ENCODE results near the gene SLC6A19.
"Not testable (repeated sequence)": the region's sequence is repeated elsewhere in the genome, so short reads cannot be mapped to it uniquely, and the experiment has no call there.

Gene SLC6A19

DNA sequence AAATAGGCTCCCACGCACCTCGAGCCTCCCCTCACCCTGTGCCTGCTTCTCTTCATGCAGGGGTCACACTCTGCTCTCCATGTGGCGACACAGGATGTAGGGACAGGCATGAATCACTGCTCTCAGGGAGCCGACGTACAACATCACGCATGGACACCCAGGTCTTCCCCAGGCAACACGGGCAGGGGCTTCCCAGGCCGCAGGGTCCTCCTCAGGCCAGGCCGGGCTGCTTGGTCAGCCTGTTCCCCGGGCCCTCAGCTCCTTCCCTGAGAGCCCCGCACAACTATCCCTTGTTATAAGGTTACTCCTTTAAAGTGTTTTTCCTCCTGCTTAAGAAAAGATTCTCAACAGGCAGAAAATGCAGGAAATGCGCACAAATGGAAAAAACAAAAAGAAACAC lies 24.8 kb downstream of the SLC6A19 start:
- DNase-seq: no peak

DNA sequence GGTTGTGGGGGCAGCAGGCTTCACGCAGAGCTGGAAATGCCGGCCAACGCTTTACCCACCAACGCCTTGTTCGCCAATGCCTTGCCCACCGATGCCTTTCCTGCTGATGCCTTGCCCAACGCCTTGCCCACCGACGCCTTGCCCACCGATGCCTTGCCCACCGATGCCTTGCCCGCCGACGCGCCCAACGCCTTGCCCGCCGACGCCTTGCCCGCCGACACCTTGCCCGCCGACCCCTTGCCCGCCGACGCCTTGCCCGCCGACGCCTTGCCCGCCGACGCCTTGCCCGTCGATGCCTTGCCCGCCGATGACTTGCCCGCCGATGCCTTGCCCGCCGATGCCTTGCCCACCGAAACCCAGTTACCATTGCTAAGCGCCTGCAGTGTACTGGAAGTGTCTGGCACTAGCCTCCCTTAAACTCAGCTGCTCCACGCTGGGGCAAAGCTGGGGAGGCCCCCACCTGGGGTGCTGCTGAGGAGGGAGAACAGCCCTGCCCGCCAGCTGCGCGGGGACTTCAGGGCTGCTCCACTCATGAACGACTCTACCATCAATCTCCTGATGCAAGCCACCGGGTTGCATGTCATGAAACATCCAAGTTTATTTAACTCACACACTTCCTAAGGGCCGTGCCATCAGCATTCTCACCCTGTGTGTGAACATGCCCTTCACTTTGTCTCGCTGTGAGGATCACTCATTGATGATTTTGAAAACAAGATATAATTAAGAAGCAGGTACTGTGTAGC lies 25.6 kb downstream of the SLC6A19 start:
- DNase-seq: no peak

DNA sequence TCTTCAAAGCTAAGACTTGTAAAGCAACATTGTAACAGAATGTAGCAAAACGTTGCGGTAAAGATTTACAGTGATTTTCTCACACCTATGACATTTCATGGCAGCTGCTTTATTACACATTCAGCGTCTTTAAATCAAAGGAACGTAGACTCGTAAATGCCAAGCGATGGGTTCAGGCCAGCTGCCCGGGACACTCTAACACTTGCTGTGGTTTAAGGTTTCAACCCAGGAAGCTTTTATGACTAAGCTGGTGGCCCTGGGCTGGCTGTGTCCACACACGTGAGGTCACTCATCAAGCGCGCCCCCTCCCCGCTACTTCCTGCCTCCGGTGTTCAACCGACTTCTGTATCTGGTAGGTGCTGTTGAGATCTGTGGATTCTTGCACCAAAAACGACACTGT lies 26.3 kb downstream of the SLC6A19 start:
- DNase-seq: peak; percentile 92

DNA sequence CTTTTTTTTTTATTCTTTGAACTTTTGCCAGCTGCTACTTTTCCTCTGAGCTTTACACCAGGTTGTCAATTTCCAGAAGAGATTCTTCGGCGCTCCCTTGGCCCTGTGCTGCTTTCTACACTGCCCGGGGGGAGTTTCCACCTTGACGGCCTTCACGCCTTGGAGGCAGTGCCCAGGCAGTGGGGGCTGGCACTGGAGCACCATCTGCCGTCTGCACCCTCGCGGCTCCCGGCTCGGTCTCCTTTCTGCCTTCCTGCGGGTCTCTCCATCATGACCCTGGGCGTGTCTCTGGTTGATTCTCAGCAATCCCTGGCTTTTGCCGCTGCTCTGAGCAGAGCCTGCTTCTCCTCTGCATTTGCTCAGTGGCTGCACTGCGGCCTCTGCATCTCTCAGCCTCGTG lies 26.7 kb downstream of the SLC6A19 start:
- DNase-seq: peak; percentile 63

DNA sequence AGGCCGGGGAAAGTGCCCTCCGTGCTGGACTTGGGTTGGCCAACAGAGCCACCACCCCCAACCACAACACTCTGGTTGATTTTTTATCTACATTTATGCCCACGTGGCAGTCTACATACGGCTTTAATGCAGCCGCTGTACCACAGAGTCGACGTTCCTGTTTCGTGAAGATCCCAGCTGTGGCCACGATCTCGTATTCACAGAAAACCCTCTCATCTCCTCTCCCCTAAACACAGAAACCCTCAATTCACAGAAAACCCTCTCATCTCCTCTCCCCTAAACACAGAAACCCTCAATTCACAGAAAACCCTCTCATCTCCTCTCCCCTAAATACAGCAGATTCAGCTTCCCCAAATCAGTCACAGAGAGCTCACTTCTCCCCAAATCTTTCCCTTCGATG lies 27.6 kb downstream of the SLC6A19 start:
- DNase-seq: not testable (repeated sequence)

DNA sequence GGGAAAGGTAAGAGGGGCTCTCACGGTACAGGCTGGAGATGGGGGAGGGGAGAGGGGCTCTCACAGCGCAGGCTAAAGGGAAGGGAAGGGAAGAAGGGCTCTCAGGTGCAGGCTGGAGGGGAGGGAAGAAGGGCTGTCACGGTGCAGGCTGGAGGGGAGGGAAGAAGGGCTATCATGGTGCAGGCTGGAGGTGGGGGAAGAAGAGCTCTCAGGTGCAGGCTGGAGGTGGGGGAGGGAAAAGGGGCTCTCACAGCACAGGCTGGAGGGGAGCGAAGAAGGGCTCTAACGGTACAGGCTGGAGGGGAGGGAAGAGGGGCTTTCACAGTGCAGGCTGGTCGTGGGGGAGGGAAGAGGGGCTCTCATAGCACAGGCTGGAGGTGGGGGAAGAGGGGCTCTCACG lies 28.4 kb downstream of the SLC6A19 start:
- DNase-seq: no peak

DNA sequence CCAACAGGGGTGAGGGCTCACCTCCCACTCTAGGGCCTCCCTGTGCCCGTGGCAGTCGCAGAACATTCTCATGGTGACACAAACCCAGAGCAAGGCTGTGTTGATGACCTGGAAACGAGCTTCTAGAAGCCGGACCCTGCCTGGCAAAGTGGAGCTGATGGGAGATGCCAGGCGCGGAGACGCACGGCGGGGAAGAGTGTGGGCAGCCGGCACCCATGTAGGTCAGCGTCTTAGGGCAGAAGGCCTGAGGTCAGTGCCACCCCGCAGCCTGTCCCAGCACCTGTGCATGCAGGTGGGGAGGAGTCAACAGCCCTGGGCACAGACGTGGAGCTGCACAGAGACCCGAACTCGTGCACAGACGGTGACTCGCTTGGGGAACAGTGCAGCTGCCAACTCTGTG lies 29.2 kb downstream of the SLC6A19 start:
- no peak for DNase-seq

DNA sequence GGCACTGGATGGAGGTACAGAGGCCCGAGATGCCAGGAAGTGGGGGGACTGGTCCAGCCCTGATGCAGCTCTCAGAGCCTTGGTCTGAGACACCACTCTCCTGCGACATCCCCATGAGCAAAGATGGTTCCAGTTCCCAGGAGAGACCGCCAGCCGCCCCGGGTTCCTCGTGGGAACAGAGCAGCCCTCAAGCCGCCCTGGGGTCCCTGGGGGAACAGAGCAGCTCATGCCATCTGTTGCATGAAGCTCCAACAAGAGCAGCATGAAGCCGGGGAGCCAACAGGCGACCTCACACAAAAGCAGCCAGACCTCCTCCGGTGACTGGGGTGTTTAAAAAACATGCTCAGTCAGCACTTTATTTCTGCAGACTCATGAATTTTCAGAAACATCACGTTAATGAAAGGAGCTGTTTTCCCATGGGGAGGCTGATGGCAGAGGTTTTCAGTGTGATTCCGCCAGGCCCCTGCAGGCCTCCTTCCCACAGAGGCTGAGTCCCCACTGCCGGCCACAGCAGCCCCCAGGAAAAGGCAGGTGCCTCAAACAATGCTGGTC lies 30.0 kb downstream of the SLC6A19 start:
- no peak for DNase-seq

DNA sequence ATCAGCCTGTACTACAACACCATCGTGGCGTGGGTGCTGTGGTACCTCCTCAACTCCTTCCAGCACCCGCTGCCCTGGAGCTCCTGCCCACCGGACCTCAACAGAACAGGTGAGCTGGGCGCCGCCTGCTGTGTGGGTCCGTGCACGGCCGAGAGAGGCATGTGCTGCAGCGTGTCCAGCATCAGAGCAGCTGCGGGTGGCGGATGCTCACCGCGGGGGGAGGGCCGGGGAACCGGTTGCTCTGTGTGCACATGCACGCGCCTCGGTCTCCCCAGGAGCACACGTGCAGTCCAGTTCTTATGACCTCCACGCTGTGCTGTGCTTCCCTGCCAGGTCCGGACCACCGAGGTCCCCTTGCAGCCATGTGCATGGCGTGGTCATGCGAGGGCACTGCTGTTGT lies 31.4 kb downstream of the SLC6A19 start:
- DNase-seq: no peak

DNA sequence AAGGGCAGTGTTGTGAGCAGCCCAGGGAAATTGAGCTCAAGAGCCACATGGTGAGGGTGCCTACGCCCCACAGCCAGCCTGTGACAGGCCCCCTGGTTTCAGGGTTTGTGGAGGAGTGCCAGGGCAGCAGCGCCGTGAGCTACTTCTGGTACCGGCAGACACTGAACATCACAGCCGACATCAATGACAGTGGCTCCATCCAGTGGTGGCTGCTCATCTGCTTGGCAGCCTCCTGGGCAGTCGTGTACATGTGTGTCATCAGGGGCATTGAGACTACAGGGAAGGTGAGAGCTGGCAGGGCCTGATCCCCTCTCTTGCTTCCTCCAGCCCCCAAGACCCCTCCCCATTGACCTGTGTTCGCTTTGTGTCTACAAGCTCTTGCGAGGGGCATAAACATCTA lies 34.0 kb downstream of the SLC6A19 start:
- DNase-seq: peak; percentile 61

DNA sequence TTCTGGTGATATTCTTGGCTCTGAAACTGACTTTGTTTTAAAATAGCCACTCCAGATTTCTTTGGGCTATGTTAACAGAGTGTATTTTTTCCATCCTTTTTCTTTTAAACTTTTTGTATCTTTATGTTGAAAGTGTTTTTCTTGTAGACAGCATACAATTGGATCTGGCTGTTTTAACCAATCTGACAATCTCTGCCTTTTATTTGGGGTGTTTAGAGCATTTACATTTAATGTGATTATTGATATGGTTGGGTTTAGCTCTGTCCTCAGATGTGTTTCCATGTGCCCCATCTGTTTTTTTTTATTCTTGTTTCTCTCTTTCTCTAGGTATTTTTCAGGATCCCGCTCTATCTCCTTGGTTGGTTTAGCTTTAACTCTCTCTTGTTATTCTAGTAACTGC lies 34.4 kb downstream of the SLC6A19 start:
- DNase-seq: no peak

DNA sequence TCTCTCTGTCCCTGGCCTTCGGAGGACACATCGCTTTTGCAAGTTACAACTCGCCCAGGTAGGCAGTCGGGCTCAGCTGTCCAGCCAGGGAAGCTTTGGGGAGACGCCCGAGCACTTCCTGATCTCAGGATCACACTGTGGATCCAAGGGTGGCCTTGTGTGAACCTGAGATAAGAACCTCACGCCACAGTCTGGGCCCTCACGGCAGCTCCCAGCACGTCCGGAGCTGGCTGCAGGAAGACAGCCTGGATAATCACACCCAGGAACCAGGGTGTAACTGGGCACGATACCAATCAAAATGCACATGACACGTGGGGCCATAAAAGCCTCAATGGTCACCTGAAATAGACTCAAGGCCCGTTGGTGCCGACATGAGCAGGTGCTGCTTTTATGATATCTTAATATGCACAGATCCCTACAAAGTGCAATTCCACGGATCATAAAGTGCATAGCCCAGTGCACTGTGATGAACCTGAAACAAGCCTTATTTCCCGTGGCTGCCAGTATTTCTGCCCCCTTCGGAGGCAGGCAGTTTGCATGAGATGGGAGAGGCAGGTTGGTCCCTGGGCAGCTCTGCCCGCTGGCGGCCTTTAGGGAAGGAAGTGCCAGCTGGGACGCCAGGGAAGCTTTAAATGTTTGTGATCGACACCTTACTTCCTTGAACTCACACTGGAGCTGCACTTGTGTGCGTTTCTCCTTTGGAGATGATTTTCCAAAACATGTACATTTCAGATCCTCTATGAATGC lies 38.3 kb downstream of the SLC6A19 start:
- DNase-seq: peak; percentile 23

DNA sequence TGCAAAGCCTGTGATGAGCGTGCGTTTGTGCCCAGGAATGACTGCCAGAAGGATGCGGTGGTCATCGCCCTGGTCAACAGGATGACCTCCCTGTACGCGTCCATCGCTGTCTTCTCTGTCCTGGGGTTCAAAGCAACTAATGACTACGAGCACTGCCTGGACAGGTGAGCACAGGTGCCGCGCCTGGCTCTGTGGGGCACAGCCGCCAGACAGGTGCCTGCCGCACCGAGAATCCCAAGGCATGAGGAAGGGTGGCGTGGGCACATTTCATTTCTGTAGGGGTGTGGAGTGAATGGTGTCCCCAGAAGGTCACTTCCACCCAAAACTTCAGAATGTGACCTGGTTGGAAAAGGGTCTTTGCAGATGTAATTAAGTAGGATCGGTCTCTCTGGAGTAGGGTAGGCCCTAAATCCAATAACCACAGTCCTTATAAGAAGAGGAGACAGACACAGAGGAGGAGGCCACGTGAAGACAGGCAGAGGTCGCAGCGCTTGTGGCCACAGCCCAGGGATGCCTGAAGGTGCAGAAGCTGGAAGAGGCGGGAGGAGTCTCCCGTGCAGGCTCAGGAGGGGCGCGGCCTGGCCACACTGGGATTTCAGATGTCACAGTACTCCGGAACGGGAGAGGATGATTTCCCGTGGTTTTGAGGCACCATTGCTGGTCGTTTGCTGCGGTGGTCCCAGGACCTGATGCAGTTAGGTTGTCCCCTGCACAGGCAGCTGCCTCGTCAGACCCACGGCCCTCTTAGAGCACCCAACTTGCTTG lies 39.3 kb downstream of the SLC6A19 start:
- no peak for DNase-seq

DNA sequence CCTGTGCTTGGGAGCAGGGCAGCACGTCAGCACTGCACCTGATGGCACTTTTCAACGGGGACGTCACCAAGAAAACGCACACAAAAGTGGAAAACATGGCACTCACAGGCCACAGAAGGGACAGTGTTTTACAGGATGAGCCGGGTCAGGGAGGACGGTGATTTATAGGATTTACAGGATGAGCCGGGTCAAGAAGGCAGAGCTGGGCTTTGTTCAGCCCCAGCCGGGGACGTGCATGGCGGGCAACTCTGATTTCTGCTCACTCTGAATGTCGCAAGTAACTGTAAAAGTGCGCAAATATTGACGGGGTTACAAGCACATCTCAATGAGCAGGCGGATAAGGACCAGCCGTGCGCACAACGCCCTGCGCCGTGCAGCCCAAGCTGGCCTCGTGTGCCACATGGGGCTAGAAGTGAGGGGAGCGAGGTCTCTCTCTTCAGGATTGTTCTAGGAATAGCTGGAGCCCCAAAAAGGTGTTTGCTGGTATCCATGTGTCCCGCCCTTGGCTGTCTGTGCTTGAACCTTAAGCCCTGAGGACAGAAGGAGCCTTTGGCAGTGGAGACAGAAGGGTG lies 40.2 kb downstream of the SLC6A19 start:
- DNase-seq: no peak

DNA sequence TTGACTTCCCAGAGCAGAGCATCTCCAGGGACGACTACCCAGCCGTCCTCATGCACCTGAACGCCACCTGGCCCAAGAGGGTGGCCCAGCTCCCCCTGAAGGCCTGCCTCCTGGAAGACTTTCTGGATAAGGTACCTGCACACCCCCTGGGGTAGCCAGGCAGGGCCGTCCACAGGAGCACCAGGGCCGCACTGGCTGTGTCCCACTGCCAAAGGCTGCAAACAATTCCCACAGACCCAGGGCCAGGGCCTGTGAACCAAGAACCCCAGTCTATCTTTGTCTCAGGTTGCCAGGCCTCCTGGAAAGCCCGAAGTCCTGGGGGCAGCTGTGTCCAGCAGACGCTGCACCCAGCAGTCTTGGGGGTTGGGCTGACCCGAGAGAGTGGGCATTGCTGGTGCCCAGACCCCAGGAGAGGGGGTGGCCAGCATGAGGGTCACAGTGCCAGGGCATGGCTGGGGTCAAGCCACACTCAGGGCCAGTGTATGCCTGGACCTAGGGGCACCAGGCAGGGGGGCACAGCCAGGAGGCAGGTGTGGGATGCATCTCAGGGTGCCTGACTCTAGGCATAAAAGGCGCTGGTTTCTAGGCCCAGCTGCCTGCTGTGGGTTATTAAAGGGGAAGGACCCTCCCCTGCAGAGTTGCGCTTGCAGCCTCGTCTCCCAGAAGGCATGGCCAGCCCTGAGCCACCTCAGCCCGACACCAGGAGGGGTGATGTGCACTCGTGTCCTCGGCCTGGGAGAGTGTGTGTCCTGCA lies 41.5 kb downstream of the SLC6A19 start:
- DNase-seq: no peak

DNA sequence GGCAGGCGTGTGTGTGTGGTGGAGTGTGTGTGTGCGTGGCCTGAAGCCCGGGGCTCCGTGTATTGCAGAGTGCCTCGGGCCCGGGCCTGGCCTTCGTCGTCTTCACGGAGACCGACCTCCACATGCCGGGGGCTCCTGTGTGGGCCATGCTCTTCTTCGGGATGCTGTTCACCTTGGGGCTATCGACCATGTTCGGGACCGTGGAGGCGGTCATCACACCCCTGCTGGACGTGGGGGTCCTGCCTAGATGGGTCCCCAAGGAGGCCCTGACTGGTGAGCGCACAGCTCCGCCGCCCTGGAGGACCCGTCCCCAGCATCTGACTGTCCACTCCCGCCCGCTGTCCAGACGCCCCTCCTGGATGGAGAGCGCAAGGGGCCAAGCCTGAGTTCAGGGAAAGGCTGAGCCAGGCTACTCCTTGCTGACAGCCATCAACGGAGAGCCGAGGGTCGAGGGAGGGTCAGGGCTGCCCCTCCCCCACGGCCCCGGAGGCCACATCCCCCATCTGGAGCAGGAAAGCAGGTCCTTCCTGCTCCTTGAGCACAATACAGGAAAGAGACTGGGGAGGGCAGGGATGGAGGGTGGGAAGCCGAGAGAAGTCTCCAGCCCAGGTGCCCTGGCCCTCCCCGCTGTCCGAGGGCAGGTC lies 42.2 kb downstream of the SLC6A19 start:
- no peak for DNase-seq

DNA sequence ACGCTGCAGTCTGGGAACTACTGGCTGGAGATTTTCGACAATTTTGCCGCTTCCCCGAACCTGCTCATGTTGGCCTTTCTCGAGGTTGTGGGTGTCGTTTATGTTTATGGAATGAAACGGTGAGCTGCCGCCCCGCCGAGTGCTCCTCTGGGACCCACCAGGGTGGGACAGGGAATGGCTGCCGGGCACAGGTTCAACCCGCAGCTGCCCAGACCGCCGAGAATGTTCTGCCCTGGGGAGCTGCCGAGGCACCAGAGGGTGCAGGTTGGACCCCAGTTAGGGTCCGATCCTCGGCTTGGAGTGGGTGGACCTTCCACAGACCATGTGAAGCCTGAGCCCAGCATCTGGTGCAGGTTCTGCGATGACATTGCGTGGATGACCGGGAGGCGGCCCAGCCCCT lies 42.9 kb downstream of the SLC6A19 start:
- DNase-seq: no peak

DNA sequence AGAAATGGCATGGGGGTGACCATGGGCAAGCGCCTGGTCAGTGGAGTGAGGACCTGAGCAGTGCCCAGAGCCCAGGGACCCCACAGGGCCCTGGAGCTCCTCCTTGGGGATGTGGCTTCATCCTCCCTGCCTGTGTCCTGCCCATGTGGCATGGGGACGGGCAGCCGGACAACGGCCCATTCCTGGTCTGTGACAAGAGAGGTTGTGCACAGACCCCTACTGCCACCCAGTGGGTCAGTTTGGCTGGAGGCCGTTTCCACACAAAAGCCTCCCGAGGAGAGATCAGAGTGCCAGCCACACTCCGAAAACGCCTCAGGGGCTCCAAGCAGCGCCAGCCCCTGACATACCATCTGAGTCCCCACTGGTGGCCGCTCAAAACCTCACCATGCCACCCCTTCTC lies 43.6 kb downstream of the SLC6A19 start:
- DNase-seq: no peak

DNA sequence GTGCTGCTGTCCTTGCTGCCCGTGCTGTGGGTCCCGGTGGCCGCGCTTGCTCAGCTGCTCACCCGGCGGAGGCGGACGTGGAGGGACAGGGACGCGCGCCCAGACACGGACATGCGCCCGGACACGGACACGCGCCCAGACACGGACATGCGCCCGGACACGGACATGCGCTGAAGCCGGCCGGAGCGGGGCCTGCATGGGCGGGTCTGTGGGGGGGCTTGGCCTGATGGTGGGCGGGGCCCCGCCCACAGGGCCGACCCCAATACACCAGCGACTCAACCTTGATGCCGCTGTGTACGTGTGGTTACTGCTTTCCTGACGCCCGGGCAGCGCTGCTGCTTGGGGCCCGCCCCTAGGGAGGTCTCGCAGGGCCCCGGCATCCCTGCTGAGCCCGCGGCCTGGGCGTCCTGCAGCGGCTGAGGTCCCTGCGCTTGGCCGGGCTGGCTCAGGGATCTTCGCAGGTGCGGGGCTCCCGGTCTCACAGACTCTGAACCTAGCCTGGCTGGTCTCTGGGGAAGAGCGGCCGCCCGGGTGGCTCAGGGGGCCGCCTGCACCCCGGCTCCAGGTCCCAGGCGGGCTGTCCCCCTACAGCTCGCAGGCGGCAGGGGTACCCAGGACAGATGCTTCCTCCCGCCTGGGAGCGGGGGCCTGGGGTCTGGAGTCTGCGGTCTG lies 44.6 kb downstream of the SLC6A19 start:
- no peak for DNase-seq

DNA sequence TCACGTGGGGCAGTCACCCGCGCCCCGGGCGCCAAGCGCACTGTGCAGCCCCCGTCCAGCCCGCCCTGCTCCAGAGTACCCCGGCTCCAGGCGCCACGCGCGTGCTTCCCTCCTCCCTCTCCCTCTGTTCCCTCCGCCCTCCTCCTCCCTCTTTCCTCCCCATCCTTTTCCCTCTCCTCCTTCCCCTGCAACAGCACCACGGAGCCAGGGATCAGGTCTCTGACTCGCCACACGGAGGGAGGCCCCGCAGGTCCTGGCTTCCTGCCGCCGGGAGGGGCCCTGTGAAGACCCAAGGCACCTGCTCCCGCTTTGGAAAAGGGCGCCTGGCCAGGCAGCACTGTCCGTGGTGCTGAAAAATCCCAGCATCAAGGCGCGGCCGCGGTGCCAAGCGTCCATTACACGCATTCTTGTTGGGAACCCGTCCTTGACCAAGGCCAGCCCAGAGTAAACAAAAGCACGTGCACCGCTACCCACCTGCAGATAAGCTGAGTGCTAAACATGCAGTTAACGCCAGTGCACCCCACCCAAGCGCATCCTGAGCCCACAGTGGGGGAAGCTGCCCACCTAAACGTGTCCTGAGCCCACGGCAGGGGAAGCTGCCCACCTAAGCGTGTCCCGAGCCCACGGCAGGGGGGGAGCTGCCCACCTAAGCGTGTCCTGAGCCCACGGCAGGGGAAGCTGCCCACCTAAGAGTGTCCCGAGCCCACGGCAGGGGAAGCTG lies 45.5 kb downstream of the SLC6A19 start:
- no peak for DNase-seq

DNA sequence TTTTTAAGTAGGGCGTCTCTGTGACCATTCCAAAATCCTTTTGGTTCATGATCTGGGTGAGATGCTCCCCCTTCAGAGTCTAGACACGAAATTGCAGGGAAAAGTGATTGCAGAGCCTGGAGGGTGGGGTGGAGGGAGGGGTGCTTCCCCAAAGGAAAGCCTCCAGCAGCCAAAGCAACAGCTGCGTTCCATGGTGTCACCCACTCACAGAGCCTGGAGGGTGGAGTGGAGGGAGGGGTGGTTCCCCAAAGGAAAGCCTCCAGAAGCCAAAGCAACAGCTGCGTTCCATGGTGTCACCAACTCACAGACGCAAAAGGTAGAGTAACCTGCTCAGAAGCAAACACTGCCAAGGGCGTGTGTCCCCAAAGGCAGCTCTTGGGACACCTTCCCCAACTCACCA lies 46.4 kb downstream of the SLC6A19 start:
- no peak for DNase-seq

All from SHP77 treated with DMSO at 0.1 percent for 48 hours (cell line).